KBM-7 (cell line): Measurements from ENCODE around the gene PAX7.

Experiments used
- DNase-seq: peaks from one replicate; pipeline ENCODE4 v3.0.0-alpha.2; 2015
- in situ Hi-C: fragments of 300-500 bp; cut with MboI; formaldehyde crosslinking; loops from 2 replicates; pipeline ENCODE4 v1.14.3; 2020; ENCODE audit warnings: low sequenced_read_pairs, low pct_unique_long_range_greater_than_20kb, mixed read lengths

PAX7 gene

GRCh38 chr1:18653367-18653766, 22.7 kb downstream of the PAX7 start:
- in situ Hi-C loops: no loop called here
- DNase-seq: no peak

- in situ Hi-C loops: no loop called here
- DNase-seq: no peak
Measured at GRCh38 chr1:18653916-18654315, 23.3 kb downstream of the PAX7 start.

GRCh38 chr1:18654599-18654998, 24.0 kb downstream of the PAX7 start:
- DNase-seq: no peak
- in situ Hi-C loops: no loop called here

GRCh38 chr1:18657506-18658201, 27.0 kb downstream of the PAX7 start:
- in situ Hi-C loops: no loop called here
- DNase-seq: no peak

GRCh38 chr1:18658831-18659230, 28.2 kb downstream of the PAX7 start:
- in situ Hi-C loops: no loop called here
- no peak for DNase-seq

- DNase-seq: no peak
- in situ Hi-C loops: no loop called here
Measured at GRCh38 chr1:18661404-18662285, 31.0 kb downstream of the PAX7 start.

- DNase-seq: no peak
- in situ Hi-C loops: no loop called here
Measured at GRCh38 chr1:18662286-18662639, 31.6 kb downstream of the PAX7 start.

- DNase-seq: no peak
- in situ Hi-C loops: no loop called here
Measured at GRCh38 chr1:18666317-18666920, 35.8 kb downstream of the PAX7 start.

- in situ Hi-C loops: no loop called here
- no peak for DNase-seq
Measured at GRCh38 chr1:18667333-18667732, 36.7 kb downstream of the PAX7 start.

GRCh38 chr1:18668046-18668445, 37.4 kb downstream of the PAX7 start:
- no peak for DNase-seq
- in situ Hi-C loops: no loop called here

- no peak for DNase-seq
- in situ Hi-C loops: no loop called here
Measured at GRCh38 chr1:18668750-18669404, 38.2 kb downstream of the PAX7 start.

GRCh38 chr1:18670121-18670867, 39.6 kb downstream of the PAX7 start:
- DNase-seq: no peak
- in situ Hi-C loops: no loop called here

- in situ Hi-C loops: no loop called here
- no peak for DNase-seq
Measured at GRCh38 chr1:18670868-18671225, 40.2 kb downstream of the PAX7 start.

GRCh38 chr1:18673976-18674375, 43.3 kb downstream of the PAX7 start:
- in situ Hi-C loops: no loop called here

GRCh38 chr1:18676332-18676781, 45.7 kb downstream of the PAX7 start:
- in situ Hi-C loops: no loop called here
- no peak for DNase-seq

More at GRCh38 chr1:18673976-18674375, 43.3 kb downstream of the PAX7 start:
- peak; percentile 3 for DNase-seq

GRCh38 chr1:18681423-18681835, 50.8 kb downstream of the PAX7 start:
- peak; percentile 10 for DNase-seq
- in situ Hi-C loops: no loop called here

- in situ Hi-C loops: no loop called here
- DNase-seq: no peak
Measured at GRCh38 chr1:18682375-18682774, 51.7 kb downstream of the PAX7 start.

- in situ Hi-C loops: no loop called here
Measured at GRCh38 chr1:18684303-18684702, 53.7 kb downstream of the PAX7 start.

GRCh38 chr1:18686540-18686939, 55.9 kb downstream of the PAX7 start:
- DNase-seq: no peak
- in situ Hi-C loops: no loop called here

More at GRCh38 chr1:18684303-18684702, 53.7 kb downstream of the PAX7 start:
- DNase-seq: no peak
